ENCODE data around the gene CKMT2. TPM values are rescaled to one million over a fixed set of nuclear protein-coding genes. Genes with fewer than 3 reads are reported as not detected.

The CKMT2 gene
- total RNA-seq (2022; extraction: Qiagen RNA extraction; ENCODE audit: low read depth): not detected in 5 replicates

GRCh38 chr5:81233080-81233634 is at the start of gene CKMT2:
TSS of gene CKMT2 (plus strand) at chr5:81233322. CDS start at chr5:81251133, 17,811 bp downstream.

GRCh38 chr5:81301271-81302015 is 68.3 kb downstream of the CKMT2 start, which contains the start of gene ZCCHC9:
TSS of gene ZCCHC9 (plus strand) at chr5:81301587. CDS start at chr5:81304758, 3,171 bp downstream.

Other genes with a start within 250 kb of the CKMT2 start
- gene ZCCHC9, start 68.3 kb downstream of the CKMT2 start, total RNA-seq (2022; extraction: Qiagen RNA extraction; ENCODE audit: low read depth): 24.2 to 27.9 TPM (median 27.6 TPM) in 5 replicates
- 0.17 TPM in 1 of 5 replicates, not detected in the others for gene ACOT12, start 160.8 kb downstream of the CKMT2 start, total RNA-seq (2022; extraction: Qiagen RNA extraction; ENCODE audit: low read depth)

Measured in A549 treated with RU486 at 1 μM for 4 hours (cell line).